LoVo (cell line): ENCODE data around the gene HSPA12B.
"Not testable (repeated sequence)": the region's sequence is repeated elsewhere in the genome, so short reads cannot be mapped to it uniquely, and the experiment has no call there.

ENCODE experiments used
- DNase-seq: peaks from one replicate; pipeline ENCODE4 v3.0.0-alpha.2; 2016; ENCODE audit warnings: low spot score

The HSPA12B gene

DNA sequence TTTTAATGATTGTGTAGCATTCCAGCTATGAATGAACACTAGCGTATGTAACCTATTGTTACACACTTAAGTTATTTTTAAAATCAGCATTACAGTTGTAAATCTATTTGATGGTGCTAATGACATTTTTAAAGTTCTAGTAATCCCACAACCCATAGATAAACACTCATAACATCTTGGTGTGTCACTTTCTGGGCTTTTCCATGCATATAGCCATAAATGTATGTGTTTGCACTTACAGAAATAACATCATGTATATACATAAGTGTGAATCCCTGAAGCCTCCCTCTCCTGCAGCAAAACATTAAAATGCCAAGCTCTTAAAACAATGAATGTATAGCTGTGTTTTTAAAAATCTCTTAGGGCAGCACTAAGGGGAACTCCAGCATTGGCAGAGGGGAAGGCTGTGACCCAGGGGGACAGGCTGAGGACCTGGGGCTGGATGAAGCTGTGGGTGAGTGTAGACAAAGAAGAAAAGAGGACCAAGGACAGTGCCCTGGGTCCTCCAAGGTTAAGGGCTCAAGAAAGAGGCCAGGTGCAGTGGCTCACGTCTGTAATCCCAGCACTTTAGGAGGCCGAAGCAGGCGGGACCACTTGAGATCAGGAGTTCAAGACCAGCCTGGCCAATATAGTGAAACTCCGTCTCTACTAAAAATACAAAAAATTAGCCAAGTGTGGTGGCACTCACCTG, 55.0 kb downstream of the HSPA12B start:
- no peak for DNase-seq

DNA sequence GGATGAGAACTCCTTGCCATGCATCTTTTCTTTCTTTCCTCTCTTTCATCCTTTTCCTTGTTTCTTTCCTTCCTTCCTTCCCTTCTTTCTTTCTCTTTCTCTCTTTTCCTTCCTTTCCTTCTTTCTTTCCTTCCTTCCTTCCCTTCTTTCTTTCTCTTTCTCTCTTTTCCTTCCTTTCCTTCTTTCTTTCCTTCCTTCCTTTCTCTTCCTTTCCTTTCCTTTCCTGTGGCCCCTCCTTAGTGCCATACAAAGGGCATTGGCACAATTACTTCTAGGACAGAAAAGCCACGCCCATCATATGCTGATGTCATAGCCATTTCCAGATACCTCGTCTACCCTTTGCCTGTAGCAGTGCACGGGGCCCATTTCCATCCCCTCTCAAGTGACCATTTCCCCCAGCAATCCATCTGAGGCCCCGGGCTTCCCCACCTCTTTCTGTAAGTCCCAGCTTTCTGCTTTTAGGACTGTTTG, 56.2 kb downstream of the HSPA12B start:
- no peak for DNase-seq

DNA sequence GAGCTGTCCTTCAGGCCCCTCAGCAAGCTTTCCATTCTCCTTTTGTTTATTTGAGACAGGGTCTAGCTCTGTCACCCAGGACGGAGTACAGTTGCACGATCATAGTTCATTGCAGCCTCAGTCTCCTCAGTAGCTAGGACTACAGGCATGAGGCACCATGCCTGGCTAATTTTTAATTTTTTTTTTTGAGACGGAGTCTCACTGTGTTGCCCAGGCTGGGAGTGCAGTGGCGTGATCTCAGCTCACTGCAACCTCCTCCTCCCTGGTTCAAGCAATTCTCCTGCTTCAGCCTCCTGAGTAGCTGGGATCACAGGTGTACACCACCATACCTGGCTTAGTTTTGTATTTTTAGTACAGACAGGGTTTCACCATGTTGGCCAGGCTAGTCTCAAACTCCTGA, 56.7 kb downstream of the HSPA12B start:
- DNase-seq = not testable (repeated sequence)

DNA sequence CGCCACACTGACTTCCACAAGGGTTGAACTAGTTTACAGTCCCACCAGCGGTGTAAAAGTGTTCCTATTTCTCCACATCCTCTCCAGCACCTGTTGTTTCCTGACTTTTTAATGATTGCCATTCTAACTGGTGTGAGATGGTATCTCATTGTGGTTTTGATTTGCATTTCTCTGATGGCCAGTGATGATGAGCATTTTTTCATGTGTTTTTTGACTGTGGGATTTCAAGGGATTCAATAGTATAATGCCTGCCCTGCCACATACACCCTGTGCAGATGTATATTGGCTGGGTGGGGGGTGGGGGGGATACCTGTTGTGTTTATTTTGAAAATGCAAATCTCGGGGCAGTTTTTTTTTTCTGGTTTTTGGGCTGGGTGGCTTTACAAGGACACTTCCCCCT, 61.7 kb downstream of the HSPA12B start:
- not testable (repeated sequence) for DNase-seq

DNA sequence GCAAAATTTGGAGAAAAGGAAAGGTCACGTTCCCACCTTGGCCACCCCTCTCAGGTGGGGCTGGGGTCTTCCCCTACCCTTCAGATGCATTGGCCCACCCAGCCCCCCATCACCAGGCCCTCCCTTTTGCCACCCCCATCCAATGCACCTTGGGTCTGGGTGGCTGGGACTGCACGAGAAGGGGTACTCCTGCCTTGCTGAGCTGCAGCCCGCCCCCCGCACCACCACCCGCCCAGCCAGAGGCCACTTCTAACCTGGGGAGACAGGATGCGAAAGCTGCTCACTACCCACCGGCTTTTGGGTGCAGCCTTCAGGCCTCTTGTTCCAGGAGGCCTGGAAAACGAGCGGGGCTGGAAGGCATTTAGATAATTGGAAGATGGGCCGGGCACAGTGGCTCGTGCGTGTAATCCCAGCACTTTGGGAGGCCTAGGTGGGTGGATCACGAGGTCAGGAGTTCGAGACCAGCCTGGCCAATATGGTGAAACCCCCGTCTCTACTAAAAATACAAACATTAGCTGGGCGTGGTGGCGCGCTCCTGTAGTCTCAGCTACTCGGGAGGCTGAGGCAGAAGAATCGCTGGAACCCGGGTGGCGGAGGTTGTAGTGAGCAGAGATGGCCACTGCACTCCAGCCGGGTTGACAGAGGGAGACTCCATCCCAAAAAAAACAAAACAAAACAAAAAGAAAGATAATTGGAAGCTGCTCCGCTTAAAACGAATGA, 62.4 kb downstream of the HSPA12B start:
- no peak for DNase-seq

DNA sequence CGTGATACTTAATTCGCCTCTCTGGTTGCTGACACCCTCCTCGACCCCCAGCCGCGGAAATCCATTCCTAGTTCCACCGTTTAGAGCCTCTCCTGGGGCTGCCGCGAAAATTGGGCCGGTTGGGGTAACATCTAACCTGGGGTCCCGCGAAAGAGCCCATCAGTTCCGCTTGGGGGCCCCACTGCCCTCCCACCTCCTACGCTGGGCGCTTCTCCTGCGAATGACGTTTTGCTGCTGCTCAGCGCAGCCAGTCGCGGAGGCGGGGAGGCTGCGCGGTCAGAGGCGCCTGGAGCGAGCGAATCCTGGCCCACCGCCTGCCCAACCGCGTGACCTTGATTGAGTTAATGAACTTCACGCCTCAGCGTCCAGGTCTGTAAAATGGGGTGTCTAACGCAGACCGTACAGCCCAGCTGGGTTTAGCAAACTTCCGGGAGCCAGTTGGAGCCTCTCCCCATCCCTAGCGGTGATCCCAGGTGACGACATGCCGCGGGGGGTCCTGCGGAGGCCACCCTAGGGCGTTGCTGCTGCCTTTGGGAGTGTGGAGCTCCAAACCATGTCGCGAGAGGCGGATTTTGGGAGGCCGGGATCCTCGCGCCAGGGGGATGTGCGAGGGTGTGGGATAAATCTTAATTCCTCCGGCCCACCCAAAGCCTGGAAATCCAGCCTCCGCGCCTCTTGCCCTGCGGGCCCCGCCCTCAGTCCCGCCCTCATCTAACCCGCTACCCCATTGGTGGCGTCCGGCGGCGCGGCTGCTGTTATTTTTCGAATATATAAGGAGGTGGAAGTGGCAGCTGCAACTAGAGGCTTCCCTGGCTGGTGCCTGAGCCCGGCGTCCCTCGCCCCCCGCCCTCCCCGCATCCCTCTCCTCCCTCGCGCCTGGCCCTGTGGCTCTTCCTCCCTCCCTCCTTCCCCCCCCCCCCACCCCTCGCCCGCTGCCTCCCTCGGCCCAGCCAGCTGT, 63.3 kb downstream of the HSPA12B start, which contains the start of gene CDC25B:
TSS of gene CDC25B (plus strand) at position 800 of the 958 bp plus-strand sequence. CDS start 222 bp downstream, outside the sequence.
- DNase-seq = peak; percentile 89

DNA sequence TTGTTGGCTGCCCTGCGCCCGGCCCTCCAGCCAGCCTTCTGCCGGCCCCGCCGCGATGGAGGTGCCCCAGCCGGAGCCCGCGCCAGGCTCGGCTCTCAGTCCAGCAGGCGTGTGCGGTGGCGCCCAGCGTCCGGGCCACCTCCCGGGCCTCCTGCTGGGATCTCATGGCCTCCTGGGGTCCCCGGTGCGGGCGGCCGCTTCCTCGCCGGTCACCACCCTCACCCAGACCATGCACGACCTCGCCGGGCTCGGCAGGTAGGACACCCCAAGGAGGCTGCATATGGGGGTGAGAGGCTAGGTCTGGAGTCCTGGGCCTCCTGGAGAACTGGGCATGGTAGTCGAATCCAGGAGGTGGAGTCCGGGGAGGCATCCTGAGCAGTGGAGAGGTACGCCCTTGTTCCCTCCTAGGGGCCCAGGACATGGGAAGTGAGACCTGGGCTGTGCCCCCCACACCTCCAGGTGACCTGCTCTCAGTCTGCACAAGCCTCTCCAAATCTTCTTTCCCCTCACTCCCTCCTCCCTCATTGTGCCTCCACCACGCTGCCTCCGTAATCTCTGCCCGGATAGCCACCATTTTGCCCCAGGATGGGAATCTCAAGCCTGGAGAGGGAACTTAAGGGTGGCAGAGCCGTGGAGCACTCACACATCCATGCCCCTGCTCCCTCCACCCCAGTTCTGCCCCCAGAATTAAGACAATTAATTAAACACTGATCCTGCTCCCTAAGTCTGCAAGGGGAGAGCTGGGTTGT, 64.2 kb downstream of the HSPA12B start:
- no peak for DNase-seq

DNA sequence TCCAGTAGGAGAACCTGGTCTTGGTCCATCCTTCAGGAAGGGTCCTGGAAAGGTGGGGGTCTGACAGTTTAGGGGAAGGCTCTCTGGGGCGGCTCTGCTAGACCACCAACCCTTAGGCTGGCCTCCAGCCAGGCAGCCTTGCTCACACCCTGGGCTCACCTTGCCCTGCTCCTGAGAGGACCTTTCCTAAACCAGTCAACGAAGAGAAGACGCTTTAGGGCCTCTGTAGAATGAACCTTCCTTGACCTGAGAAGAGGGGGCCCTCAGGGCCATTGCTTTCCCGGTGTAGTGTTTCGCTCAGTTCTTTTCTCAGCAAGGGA, 64.7 kb downstream of the HSPA12B start:
- DNase-seq = no peak

DNA sequence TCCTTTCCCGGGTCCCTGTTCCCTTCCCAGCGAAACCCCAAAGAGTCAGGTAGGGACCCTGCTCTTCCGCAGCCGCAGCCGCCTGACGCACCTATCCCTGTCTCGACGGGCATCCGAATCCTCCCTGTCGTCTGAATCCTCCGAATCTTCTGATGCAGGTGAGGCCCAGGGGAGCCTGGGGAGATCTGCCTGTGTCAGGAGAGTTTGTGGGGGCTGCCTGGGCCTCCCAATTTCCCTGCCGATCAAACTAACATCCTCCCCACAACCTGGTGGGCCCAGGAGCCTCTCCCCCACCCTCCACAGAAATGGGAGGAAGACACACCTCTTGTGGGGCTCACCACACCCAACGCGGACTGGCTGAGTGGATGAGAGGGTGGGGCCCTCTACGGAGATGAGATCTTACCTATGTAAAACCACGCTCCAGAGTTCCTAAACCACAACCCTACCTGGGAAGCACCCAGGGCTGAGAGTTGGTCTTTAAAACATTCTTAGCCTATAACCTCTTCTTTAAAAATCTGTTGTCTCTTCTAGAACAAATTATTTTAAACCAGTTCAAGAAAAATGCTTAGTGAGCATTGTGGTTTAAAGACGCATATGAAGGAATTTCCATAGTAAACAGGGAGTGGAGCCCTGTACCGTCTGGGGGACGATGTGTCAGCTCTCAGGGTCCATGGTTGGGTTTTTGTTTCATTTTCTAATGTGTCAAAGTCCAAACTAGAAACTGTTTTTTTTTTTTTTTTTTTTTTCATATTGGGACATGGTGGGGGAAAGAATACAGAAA, 65.3 kb downstream of the HSPA12B start:
- DNase-seq = peak; percentile 62

DNA sequence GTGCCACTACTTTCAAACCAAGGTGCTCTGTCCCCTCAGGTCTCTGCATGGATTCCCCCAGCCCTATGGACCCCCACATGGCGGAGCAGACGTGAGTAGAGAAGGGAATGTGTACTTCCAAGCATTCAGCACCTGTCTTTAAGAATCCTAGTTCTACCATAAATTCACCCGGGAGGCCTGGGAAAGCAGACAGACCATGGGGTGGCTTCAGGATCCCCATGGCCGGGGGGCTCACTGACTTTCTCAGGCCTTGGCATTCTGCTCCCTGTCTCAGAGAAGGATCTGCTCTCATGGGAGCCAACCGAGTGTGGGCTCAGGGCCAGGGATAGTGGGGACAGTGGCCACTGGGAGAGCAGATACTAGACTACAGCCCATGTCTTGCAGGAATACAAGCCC, 65.9 kb downstream of the HSPA12B start:
- no peak for DNase-seq

DNA sequence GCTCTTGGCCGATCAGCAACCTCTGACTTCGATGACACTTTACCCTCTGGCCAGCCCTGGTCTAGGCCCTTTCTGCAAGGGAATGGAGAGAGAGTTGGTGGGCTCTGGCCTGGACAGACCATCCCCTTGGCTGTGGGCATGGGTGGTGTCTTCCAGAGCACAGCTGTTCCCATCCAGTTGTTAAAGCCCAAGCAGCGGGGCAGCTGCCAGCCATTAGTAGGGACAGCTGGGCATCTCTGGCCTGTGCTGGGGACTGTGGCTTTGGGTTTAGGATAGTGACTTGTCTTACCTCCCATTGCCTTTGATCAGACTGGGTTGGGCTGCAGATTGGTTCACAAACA, 66.4 kb downstream of the HSPA12B start:
- DNase-seq = no peak

DNA sequence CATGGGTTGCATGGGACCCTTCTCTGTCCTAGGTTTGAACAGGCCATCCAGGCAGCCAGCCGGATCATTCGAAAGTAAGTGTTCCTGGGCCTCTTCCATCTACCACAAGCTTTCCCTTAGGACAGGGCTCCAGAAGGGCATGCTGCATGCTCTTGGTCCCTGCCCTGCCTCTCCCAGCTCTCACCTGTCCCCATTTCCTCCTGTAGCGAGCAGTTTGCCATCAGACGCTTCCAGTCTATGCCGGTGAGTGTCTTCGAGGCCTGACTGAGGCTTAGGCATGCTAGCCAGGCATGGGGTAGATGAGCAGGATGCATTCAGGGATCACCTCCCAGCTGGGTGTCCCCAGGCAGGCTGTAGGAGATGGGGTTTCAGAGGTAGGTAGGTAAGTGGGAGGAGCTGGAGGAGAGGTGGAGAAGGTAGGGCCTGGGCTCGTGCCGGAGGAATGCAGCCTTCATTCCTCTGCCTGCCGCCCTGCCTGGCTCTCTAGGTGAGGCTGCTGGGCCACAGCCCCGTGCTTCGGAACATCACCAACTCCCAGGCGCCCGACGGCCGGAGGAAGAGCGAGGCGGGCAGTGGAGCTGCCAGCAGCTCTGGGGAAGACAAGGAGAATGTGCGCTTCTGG, 67.9 kb downstream of the HSPA12B start:
- DNase-seq = no peak

DNA sequence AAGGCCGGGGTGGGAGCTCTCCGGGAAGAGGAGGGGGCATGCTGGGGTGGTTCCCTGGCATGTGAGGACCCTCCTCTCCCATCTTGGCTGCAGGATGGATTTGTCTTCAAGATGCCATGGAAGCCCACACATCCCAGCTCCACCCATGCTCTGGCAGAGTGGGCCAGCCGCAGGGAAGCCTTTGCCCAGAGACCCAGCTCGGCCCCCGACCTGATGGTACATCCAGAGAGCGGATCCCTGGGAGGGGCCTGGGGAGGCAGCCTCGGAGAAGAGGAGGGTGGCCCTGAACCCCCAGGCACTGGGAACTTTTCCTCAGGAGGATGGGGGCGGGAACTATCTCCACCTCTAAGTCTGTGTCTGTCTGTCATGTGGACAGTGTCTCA, 68.4 kb downstream of the HSPA12B start:
- no peak for DNase-seq

DNA sequence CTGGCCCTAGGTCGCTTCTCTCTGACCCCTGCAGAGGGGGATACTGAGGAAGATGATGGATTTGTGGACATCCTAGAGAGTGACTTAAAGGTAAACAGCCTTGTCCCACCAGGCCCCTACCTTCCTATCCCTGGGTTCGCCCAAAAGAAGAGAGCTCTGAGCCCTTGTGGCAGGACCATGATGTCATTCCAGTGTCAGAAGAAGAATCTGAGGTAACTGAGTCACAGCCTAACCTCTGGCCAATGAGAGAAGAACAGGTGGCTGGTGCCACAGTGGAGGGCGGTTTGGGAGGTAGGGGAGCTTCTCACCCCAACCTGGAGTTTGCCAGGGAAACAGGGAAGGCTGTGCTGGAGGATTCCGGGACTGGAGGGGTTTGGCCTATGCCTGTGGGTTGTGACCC, 68.8 kb downstream of the HSPA12B start:
- DNase-seq = no peak

DNA sequence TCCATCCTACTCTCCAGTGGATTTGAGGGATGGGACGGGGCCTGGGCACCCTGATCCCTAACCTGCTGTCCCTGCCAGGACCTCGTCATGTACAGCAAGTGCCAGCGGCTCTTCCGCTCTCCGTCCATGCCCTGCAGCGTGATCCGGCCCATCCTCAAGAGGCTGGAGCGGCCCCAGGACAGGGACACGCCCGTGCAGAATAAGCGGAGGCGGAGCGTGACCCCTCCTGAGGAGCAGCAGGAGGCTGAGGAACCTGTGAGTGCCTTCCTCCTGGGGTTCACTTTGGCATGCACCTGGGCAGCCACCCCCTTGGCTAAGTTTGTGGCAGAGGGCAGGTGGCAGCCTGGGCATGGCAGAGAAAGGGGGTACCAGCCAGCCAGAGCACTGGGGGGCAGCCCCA, 69.4 kb downstream of the HSPA12B start:
- DNase-seq = no peak
